ENCODE measurements around the gene B2M. TPM values are rescaled to one million over a fixed set of nuclear protein-coding genes. Genes with fewer than 3 reads are reported as not detected.

B2M gene
- total and polyA plus RNA-seq, 2 of the 13 experiments (the other 11 are each of a cell fraction or from before 2014, with no cell fraction given), result 784 to 857 TPM

- TF ChIP-seq HNF4A (CRISPR knock-in tag; IDR thresholded peaks at IDR 0.05), result peak; percentile 0; the same call in 1 of the 2 replicates
- TF ChIP-seq ZNF121 (CRISPR knock-in tag; IDR thresholded peaks at IDR 0.05), result 0 out of 2 replicates have a peak, but pooled peaks have one; percentile 49
- TF ChIP-seq ZMYM4 (CRISPR knock-in tag; IDR thresholded peaks at IDR 0.05), result 0 out of 2 replicates have a peak, but pooled peaks have one; percentile 5
- TF ChIP-seq ZNF724P (CRISPR knock-in tag; IDR thresholded peaks at IDR 0.05; ENCODE audit: borderline replicate concordance), result no peak; the same call in 1 of the 2 replicates
- TF ChIP-seq MED8 (CRISPR knock-in tag; IDR thresholded peaks at IDR 0.05; ENCODE audit: insufficient replicate concordance), result no peak
- peak; percentile 13 for TF ChIP-seq PHF8 (CRISPR knock-in tag; IDR thresholded peaks at IDR 0.05)
- TF ChIP-seq NR2C2 (CRISPR knock-in tag; IDR thresholded peaks at IDR 0.05; ENCODE audit: borderline replicate concordance), result 0 out of 2 replicates have a peak, but pooled peaks have one; percentile 12
- TF ChIP-seq ZNF136 (CRISPR knock-in tag; IDR thresholded peaks at IDR 0.05; ENCODE audit: low read depth), result no peak
- TF ChIP-seq YEATS2 (CRISPR knock-in tag; IDR thresholded peaks at IDR 0.05; ENCODE audit: borderline replicate concordance), result no peak
- 0 out of 2 replicates have a peak, but pooled peaks have one; percentile 17 for TF ChIP-seq ZNF674 (CRISPR knock-in tag; IDR thresholded peaks at IDR 0.05; ENCODE audit: low read depth)
- TF ChIP-seq ZNF431 (CRISPR knock-in tag; IDR thresholded peaks at IDR 0.05; ENCODE audit: borderline replicate concordance, low read depth), result peak; percentile 20; the same call in 1 of the 2 replicates
- peak; percentile 40; the same call in 1 of the 2 replicates for TF ChIP-seq UBTF (CRISPR knock-in tag; IDR thresholded peaks at IDR 0.05)
- TF ChIP-seq NONO (IDR thresholded peaks at IDR 0.05), result no peak
- TF ChIP-seq NONO (CRISPR knock-in tag; conservative IDR thresholded peaks at IDR 0.05), result no peak
- peak; percentile 51 for TF ChIP-seq ZNF407 (CRISPR knock-in tag; IDR thresholded peaks at IDR 0.05; ENCODE audit: not compliant biosample characterization)
- TF ChIP-seq MYPOP (CRISPR knock-in tag; IDR thresholded peaks at IDR 0.05), result no peak; the same call in 1 of the 2 replicates
These were observed 527 bp downstream of the B2M start (continued) for GRCh38 chr15:44711743-44712345.
